Neutrophil (primary cell): ENCODE results near the gene CABLES1.
"Not testable (repeated sequence)": the region's sequence is repeated elsewhere in the genome, so short reads cannot be mapped to it uniquely, and the experiment has no call there.

Experiments used
- H3K27ac ChIP-seq: fragments of 200-600 bp; sonication (generic); 2 replicates; pipeline ENCODE4 v1.5.1; 2016; ENCODE audit warnings: mild to moderate bottlenecking, moderate library complexity
- H3K27me3 ChIP-seq: fragments of 200-600 bp; sonication (generic); 2 replicates; pipeline ENCODE4 v1.6.0; 2016; ENCODE audit warnings: mild to moderate bottlenecking
- H3K36me3 ChIP-seq: fragments of 200-600 bp; sonication (generic); 2 replicates; pipeline ENCODE4 v1.5.1; 2017
- H3K4me1 ChIP-seq, 2 experiments: fragments of 200-600 bp in 1 of 2; sonication (generic) in 1 of 2; 1 replicate in 1 of 2; 2 replicates in 1 of 2; pipeline versions ENCODE4 v1.5.1 to v1.6.1; 2013 to 2016; ENCODE audit warnings: low read depth in 1 of 2, low read length in 1 of 2, mild to moderate bottlenecking in 1 of 2, moderate library complexity in 1 of 2; ENCODE audit not compliant: control insufficient read depth in 1 of 2, insufficient read depth in 1 of 2
- H3K4me3 ChIP-seq, 2 experiments: fragments of 200-600 bp in 1 of 2; sonication (generic) in 1 of 2; 1 replicate in 1 of 2; 2 replicates in 1 of 2; pipeline ENCODE4 v1.5.1; 2013 to 2016; ENCODE audit warnings: low read depth in 1 of 2, low read length in 1 of 2, mild to moderate bottlenecking in 1 of 2, moderate library complexity in 1 of 2
- H3K9me3 ChIP-seq: fragments of 200-600 bp; sonication (generic); 2 replicates; pipeline ENCODE4 v1.5.1; 2016
- CTCF ChIP-seq: fragments of 200-600 bp; sonication (generic); IDR thresholded peaks from 2 replicates; pipeline ENCODE4 v1.5.1; 2016; ENCODE audit warnings: antibody characterized with exemption

Gene CABLES1

GRCh38 chr18:23154823-23155500, 19.7 kb downstream of the CABLES1 start:
- Histone ChIP-seq H3K27me3 (no peaks in the 10 kb centered on the region), H3K9me3 (no peaks in the 10 kb centered on the region), H3K4me1 (no peaks in the 10 kb centered on the region), H3K36me3 (no peaks in the 10 kb centered on the region), H3K27ac (no peak overlapping the region), H3K4me3 (no peak overlapping the region)
- no peak for TF ChIP-seq CTCF

- H3K36me3 ChIP-seq: no peaks in the 10 kb centered on the region
- H3K9me3 ChIP-seq: no peaks in the 10 kb centered on the region
- H3K4me3 ChIP-seq: no peak overlapping the region
- H3K27me3 ChIP-seq: no peaks in the 10 kb centered on the region
- H3K27ac ChIP-seq: no peak overlapping the region
- TF ChIP-seq CTCF: no peak
- H3K4me1 ChIP-seq: no peaks in the 10 kb centered on the region
These were observed 20.3 kb downstream of the CABLES1 start for GRCh38 chr18:23155537-23155936.

GRCh38 chr18:23156134-23156533, 20.8 kb downstream of the CABLES1 start:
- no peaks in the 10 kb centered on the region for H3K9me3 ChIP-seq
- no peaks in the 10 kb centered on the region for H3K4me1 ChIP-seq
- H3K27ac ChIP-seq: no peak overlapping the region
- H3K36me3 ChIP-seq: no peaks in the 10 kb centered on the region
- no peaks in the 10 kb centered on the region for H3K27me3 ChIP-seq
- TF ChIP-seq CTCF: no peak
- H3K4me3 ChIP-seq: no peak overlapping the region

GRCh38 chr18:23158058-23158457, 22.8 kb downstream of the CABLES1 start:
- no peak for TF ChIP-seq CTCF
- no peaks in the 10 kb centered on the region for H3K9me3 ChIP-seq
- H3K27me3 ChIP-seq: no peaks in the 10 kb centered on the region
- H3K36me3 ChIP-seq: no peaks in the 10 kb centered on the region
- no peak overlapping the region for H3K4me3 ChIP-seq
- no peak overlapping the region for H3K27ac ChIP-seq
- H3K4me1 ChIP-seq: no peaks in the 10 kb centered on the region

GRCh38 chr18:23158884-23159283, 23.6 kb downstream of the CABLES1 start:
- H3K4me3 ChIP-seq, H3K4me1 ChIP-seq: not testable (repeated sequence)

GRCh38 chr18:23159344-23159743, 24.1 kb downstream of the CABLES1 start:
- Histone ChIP-seq H3K36me3 (no peaks in the 10 kb centered on the region), H3K27ac (no peak overlapping the region), H3K4me1 (no peaks in the 10 kb centered on the region), H3K4me3 (no peak overlapping the region), H3K27me3 (no peaks in the 10 kb centered on the region), H3K9me3 (no peaks in the 10 kb centered on the region)
- no peak for TF ChIP-seq CTCF

More at GRCh38 chr18:23158884-23159283, 23.6 kb downstream of the CABLES1 start:
- not testable (repeated sequence) for H3K27ac ChIP-seq, H3K36me3 ChIP-seq, H3K9me3 ChIP-seq, H3K27me3 ChIP-seq
